NOMO-1 treated with DMSO at 0.1 percent for 48 hours (cell line): ENCODE data around the gene ZNF598.
"Not testable (repeated sequence)": the region's sequence is repeated elsewhere in the genome, so short reads cannot be mapped to it uniquely, and the experiment has no call there.

Experiments used
- DNase-seq: peaks from one replicate; lab custom pipeline; 2025; ENCODE audit not compliant: unreplicated experiment; lab: John Stamatoyannopoulos, UW

Gene ZNF598

GRCh38 chr16:2040787-2041522 lies 31.3 kb upstream of the ZNF598 start:
- DNase-seq = no peak

DNA sequence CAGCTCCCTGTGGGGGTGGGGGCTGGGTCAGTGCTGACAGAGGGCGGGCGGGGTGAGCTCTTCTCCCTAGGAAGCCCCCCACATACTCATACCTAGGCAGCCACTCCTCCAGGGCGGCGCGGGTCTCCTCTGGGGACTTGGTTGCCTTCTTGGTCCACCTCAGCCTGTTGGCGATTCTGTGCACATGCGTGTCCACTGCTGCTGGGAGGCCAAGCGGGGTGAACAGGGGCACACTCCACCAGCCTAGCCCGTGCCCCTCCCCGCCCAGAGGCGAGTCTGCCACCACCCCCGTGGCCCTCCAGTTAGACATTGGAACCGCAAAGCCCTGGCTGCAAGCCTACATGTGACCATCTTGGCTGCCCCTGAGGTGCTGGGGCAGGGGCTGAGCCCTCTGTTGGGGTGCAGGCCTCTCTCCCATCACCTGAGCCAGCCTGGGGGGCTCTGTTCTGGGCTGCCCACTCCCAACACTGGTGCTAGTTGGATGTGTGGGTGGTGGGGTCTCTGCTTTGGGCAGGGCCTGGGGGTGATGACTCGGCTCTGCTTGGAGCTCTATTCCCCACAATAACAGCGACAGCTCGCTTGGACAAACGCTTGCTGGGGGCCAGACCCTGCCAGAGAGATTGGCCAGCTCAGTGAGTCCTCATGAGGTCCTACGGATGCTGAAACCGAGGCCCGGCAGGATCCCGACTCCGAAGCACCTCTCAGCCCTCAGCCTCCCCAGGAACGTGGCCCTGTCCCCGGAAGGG lies 30.6 kb upstream of the ZNF598 start:
- no peak for DNase-seq

DNA sequence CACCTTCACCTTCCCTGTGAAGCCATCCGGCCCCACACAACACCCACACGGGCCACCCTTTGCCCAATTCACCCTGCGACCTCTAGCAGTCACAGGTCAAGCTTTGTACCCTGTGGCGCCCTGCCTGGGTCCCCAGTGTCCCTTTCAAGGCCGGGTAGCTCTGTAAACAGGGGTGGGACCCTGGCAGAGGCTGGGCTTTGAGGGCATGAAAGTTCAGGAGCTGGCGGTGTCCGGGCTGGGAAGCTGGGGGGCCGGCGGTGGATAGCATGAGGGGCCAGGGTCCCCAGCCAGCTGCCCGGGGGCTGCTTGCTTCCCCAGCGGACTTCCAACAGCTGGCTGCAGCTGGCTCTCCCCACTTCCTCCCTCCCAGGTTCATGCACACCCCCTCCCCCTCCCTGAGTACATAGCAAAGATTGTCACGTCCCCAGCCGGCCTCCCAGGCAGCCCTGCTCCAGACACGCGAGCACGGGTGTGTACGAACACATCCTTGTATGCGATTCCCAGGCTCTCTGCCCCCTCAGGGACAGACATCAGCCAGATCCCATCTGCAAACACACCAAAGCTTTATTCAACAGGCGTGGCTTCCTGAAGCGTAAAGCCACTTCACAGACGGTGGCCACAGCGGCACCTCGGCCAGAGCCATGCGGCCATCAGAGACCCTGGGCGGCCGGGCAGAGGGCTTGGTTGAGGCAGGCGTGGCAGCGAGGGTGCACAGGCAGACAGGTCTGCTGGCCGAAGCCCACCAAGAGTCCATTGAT lies 29.8 kb upstream of the ZNF598 start:
- DNase-seq = no peak

- DNase-seq = no peak
Measured at GRCh38 chr16:2038382-2039231, 29.0 kb upstream of the ZNF598 start.

GRCh38 chr16:2037647-2038381 lies 28.2 kb upstream of the ZNF598 start:
- no peak for DNase-seq

DNA sequence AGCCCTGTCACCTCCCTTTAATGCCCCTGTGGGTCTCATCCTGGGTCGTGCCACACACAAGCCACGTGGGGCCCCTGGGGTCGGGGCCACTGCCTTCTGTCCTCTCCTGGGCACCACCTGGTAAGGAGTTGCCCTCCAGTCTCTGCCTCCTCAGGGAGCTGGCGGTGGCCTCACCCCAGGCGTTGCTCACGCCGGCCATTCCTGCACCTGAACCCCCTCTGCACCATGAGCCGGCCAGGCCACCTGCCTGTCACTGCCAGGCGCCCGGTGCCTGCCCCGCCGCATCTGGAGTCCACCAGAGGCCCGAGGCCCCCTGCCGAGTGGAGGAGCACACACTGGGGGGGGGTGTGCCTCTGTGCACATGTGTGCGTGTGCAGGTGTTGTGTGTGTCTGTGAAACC lies 27.5 kb upstream of the ZNF598 start:
- no peak for DNase-seq

GRCh38 chr16:2036200-2036966 lies 26.8 kb upstream of the ZNF598 start:
- DNase-seq = no peak

DNA sequence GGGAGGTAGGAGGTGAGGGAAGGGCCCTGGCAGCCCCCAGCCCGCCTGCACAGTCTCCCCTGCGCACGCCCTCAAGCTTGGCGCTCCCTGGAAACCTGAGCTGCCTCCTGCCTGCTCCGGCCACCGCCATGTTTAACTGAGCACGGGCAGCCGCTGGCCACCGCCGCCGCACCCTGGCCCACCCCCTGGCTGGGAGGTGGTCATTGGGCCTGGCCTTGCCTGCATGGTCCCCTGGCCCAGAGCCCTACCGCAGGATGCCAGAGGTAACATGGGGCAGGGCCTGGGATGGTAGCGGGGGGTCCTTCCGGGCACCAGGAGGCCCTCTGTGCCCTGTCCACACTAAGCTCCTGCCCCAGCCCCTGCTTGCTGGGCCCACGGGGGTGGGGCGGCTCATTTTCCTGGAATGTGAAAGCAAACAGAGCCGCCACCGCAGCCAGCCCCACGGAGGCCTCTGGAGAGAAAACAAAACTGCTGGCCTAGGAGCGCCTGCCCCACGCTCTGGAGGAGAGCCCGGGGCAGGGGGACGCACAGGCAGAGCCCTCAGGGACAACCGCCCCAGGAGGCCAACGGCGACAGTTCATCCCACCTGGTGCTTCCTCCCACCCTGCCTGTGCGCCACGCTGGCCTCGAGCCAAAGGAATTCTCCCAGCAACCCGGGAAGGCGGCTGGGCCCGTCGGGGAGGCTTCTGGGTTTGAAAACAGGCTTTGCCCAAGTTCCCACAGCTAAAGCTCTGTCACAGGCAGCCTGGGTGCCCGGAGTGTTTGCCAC lies 26.0 kb upstream of the ZNF598 start:
- DNase-seq = no peak

DNA sequence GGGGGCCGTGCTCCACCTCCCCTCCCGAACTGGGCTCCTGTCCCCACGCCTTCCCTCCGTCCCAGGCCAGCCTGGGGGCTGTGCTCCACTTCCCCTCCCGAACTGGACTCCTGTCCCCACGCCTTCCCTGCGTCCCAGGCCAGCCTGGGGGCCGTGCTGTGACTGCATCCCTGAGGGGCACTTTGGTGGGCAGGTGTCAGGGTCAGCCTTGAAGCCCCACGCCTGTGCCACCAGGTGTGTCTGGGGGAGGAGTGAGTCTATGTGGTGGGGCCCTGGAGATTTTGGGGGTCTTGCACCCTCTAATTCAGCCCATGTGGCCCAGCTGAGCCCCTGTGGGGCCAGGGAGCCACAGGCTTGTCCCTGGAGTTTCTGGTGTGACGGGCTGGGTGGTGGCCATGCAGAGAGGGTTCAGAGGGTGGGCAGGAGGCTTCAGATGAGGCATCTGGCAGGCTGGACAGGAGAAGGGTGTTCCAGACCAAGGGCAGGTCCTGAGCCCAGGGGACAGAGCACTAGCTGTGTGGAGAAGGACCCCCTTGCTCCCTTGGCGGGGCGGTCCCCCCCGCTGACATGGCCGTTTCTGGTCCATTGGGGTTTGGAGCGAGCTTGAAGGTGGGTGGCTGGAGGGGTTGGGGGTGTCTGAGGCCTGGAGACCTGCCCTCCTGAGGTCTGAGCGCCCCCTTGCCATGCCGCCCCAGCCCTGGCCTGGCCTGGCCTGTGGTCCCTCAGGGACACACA lies 25.2 kb upstream of the ZNF598 start:
- DNase-seq = no peak

DNA sequence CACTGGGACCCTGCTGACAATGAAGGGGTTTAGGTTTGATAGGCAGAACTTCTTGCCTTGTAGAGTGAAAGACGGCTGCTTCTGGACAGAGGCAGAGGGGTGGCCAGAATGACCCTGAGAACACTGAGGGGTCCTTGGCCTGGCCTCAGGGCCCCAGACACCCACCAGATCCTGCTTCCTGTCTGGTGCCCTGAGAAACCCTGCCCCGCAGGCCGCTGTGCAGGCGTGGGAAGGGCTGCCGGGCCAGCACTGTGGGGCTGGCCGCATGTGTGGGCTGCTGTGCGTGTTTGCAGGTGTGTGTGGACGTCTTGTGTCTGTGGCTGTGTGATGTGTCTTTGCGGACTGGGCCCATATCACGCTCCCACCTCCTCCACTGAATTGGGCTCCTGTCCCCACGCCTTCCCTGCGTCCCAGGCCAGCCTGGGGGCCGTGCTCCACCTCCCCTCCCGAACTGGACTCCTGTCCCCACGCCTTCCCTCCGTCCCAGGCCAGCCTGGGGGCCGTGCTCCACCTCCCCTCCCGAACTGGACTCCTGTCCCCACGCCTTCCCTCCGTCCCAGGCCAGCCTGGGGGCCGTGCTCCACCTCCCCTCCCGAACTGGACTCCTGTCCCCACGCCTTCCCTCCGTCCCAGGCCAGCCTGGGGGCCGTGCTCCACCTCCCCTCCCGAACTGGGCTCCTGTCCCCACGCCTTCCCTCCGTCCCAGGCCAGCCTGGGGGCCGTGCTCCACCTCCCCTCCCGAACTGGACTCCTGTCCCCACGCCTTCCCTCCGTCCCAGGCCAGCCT lies 24.5 kb upstream of the ZNF598 start:
- DNase-seq = not testable (repeated sequence)

DNA sequence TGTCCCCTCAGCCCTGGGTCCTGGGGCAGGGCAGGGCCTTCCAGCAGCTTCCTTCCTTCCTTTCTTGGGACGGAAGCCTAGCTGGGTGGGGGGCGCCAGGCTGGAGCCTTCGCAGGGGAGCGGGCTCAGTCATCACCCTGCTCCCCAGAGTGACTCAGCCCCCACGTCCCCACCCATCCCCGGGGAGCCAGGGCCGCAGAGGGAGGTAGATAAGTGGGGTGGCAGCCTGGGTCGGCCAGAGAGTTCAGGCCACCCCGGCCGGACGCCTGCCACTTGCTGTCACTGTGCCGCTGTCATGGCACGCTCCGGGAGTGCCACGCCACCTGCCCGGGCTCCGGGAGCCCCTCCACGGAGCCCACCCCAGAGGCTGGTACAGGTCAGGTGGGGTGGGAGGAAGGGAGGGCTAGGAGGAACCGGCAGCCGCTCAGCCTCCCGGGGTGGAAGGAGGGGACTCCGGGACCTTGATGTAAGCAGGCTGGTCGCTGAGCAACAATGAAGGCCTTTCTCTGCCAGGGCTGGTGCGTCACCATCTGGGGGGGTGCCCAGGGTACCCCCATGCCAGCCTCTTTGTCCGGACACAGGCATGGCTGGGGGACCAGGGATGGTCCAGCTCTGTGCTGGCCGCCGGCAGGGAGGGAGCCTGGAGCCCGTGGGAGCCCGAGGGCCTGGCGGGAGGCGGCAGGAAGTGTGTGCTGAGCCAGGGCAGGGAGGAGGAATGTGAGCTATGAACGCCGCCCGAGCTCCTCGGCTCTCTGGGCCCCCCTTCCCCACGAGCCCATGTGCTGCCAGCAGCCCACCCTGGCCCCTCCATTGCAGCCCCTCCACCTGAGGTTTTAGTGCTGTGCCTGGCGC lies 23.7 kb upstream of the ZNF598 start:
- DNase-seq = no peak

- DNase-seq = no peak
Measured at GRCh38 chr16:2032285-2033056, 22.9 kb upstream of the ZNF598 start.

DNA sequence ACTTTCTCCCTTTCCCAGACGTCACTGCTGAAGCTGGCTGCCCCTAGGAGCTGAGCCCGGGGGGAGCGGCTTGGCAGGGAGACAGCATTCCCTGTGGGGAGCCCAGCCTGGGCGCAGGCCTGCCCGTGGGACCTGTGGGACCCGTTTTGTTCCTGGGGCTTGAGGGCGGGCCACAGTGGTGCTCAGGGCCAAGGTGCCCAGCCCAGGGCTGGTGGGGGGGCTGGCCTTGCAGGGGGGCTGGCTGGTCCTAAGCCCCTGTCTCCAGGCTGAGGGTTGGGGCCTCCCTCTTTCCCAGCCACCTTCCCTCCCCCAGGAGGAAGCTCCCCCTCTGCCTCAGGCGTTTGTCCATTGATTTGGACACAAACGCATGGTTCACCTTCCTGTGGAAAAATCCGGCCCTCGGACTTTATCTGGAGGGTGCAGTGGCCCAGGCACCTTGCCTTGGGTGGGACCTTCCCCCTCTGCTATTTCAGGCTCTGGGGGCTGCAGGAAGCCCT lies 21.5 kb upstream of the ZNF598 start:
- no peak for DNase-seq

DNA sequence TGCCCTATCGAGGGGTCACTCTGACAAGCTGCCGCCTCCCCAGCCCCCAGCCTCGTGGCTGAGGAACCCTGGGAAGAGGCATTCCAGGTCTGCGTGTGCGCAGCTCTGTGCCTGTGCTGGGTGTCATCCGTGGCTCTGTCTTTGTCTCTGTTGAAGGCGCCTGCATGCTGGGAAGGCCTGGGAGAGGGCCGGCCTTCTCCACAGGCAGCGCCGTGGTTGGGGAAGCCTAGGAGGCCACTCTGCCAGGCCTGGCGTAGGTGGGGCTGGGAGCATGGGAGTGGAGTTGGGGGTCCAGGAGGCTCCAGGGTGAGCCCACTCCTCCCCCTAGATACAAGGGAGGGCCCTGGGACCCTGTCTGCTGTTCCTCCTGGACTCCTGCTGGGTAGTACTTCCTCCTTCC lies 20.4 kb upstream of the ZNF598 start:
- no peak for DNase-seq

DNA sequence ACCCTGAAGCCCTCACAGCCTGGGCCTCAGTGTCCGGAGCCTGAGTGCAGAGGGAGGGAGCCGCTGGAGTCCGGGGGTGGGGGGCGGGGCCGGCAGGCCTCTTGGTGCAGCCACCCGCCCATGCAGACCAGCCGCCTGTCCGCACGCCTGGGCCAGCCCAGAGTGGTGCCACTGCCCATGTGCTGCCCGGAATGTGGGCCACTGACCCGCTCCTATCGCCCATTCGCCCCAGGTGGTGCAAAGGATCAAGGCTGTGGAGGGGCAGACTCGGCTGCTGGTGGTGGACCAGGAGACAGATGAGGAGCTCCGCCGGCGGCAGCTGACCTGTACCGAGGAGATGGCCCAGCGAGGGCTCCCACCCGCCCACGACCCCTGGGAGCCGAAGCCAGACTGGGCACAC lies 19.7 kb upstream of the ZNF598 start:
- DNase-seq = no peak
